Measurements from ENCODE around the gene PXT1. TPM values are rescaled to one million over a fixed set of nuclear protein-coding genes. Genes with fewer than 3 reads are reported as not detected.
A peak's percentile ranks its signal among the peaks of the same experiment; 100 is the strongest.
"Not testable (repeated sequence)": the region's sequence is repeated elsewhere in the genome, so short reads cannot be mapped to it uniquely, and the experiment has no call there.

The PXT1 gene
- total and polyA plus RNA-seq, 8 donors = 0.06 to 0.08 (median 0.07) TPM; not detected in 4

GRCh38 chr6:36368921-36369865 lies 73.5 kb downstream of the PXT1 start:
- intact Hi-C loops (cut with DNase I) = no loop called here
- peaks cover 0 to 39% of the 10 kb centered on the region in 2 donors for H3K4me1 ChIP-seq
- no peaks in the 10 kb centered on the region for H3K27me3 ChIP-seq
- ATAC-seq (peak; percentile 79), DNase-seq (peak in 1 of 4 donors; percentile 54)
- no peak for TF ChIP-seq CTCF (IDR thresholded peaks at IDR 0.05)
- H3K9me3 ChIP-seq = no peaks in the 10 kb centered on the region
- no peak overlapping the region for H3K4me3 ChIP-seq
- peaks cover 0 to 50% of the 10 kb centered on the region in 2 donors for H3K36me3 ChIP-seq
- H3K27ac ChIP-seq = peak overlapping the region in 1 of 2 donors; percentile 69

- ATAC-seq (no peak), DNase-seq (no peak)
- H3K27ac ChIP-seq = peak overlapping the region in 1 of 2 donors; percentile 69
- H3K9me3 ChIP-seq = no peaks in the 10 kb centered on the region
- peaks cover 0 to 39% of the 10 kb centered on the region in 2 donors for H3K4me1 ChIP-seq
- peaks cover 0 to 48% of the 10 kb centered on the region in 2 donors for H3K36me3 ChIP-seq
- intact Hi-C loops (cut with DNase I) = no loop called here
- H3K27me3 ChIP-seq = no peaks in the 10 kb centered on the region
- TF ChIP-seq CTCF (IDR thresholded peaks at IDR 0.05) = no peak
- no peak overlapping the region for H3K4me3 ChIP-seq
Observed at GRCh38 chr6:36368421-36368820, 74.2 kb downstream of the PXT1 start.

GRCh38 chr6:36367743-36368142 lies 74.9 kb downstream of the PXT1 start:
- no peak for TF ChIP-seq CTCF (IDR thresholded peaks at IDR 0.05)
- no peaks in the 10 kb centered on the region for H3K27me3 ChIP-seq
- peaks cover 0 to 41% of the 10 kb centered on the region in 2 donors for H3K36me3 ChIP-seq
- no peak overlapping the region for H3K4me3 ChIP-seq
- intact Hi-C loops (cut with DNase I) = no loop called here
- DNase-seq (no peak), ATAC-seq (no peak)
- no peak overlapping the region for H3K27ac ChIP-seq
- peaks cover 0 to 46% of the 10 kb centered on the region in 2 donors for H3K4me1 ChIP-seq
- no peaks in the 10 kb centered on the region for H3K9me3 ChIP-seq

- H3K4me3 ChIP-seq = no peak overlapping the region
- H3K36me3 ChIP-seq = peaks cover 0 to 23% of the 10 kb centered on the region in 2 donors
- peak; percentile 64 for ATAC-seq
- H3K27ac ChIP-seq = peak overlapping the region in 1 of 2 donors; percentile 33
- no peaks in the 10 kb centered on the region for H3K9me3 ChIP-seq
- peaks cover 0 to 57% of the 10 kb centered on the region in 2 donors for H3K4me1 ChIP-seq
- no peak for TF ChIP-seq CTCF (IDR thresholded peaks at IDR 0.05)
- no peaks in the 10 kb centered on the region for H3K27me3 ChIP-seq
- intact Hi-C loops (cut with DNase I) = no loop called here
- peak in 1 of 4 donors; percentile 60 for DNase-seq
Observed at GRCh38 chr6:36364669-36365479, 77.8 kb downstream of the PXT1 start.

GRCh38 chr6:36364061-36364635 lies 78.5 kb downstream of the PXT1 start:
- H3K27ac ChIP-seq; ATAC-seq; H3K9me3 ChIP-seq; H3K4me3 ChIP-seq; DNase-seq; H3K27me3 ChIP-seq; intact Hi-C loops (cut with DNase I): not testable (repeated sequence)
- H3K4me1 ChIP-seq = peaks cover 0 to 57% of the 10 kb centered on the region in 2 donors
- H3K36me3 ChIP-seq = peaks cover 0 to 23% of the 10 kb centered on the region in 2 donors

- intact Hi-C loops (cut with DNase I); ATAC-seq; H3K27ac ChIP-seq; H3K9me3 ChIP-seq; H3K27me3 ChIP-seq; H3K4me3 ChIP-seq: not testable (repeated sequence)
- peaks cover 0 to 17% of the 10 kb centered on the region in 2 donors for H3K36me3 ChIP-seq
- H3K4me1 ChIP-seq = peaks cover 6 to 59% of the 10 kb centered on the region in 2 donors
- DNase-seq = peak in 1 of 4 donors; percentile 16
Observed at GRCh38 chr6:36363371-36363752, 79.3 kb downstream of the PXT1 start.
